Hindlimb muscle (tissue), 1 donor: ENCODE data around the gene TBCCD1. TPM values are rescaled to one million over a fixed set of nuclear protein-coding genes. Genes with fewer than 3 reads are reported as not detected.
"Not testable (repeated sequence)": the region's sequence is repeated elsewhere in the genome, so short reads cannot be mapped to it uniquely, and the experiment has no call there.

ENCODE experiments used
- DNase-seq: peaks from one replicate; pipeline ENCODE4 v3.0.0-alpha.2; 2013
- polyA plus RNA-seq: library from polyadenylated mRNA; unstranded; fragments of 120-200 nt; gene quantifications from one replicate; pipeline ENCODE4 v1.2.1, GENCODE V29; 2013; ENCODE audit not compliant: insufficient read length

TBCCD1 gene
- polyA plus RNA-seq, 1 donor: 11.5 TPM

- DNase-seq: no peak
Measured at GRCh38 chr3:186551387-186551786, 15.8 kb downstream of the TBCCD1 start.

- DNase-seq: no peak
Measured at GRCh38 chr3:186549497-186549896, 17.6 kb downstream of the TBCCD1 start.

GRCh38 chr3:186544281-186544680 is 22.9 kb downstream of the TBCCD1 start, which contains the start of gene CRYGS:
Gene CRYGS, minus strand, starts transcription at chr3:186544380. Its CDS starts 54 bp downstream, at chr3:186544326.
- DNase-seq: no peak

GRCh38 chr3:186540835-186541226 is 26.3 kb downstream of the TBCCD1 start:
- no peak for DNase-seq

- peak; percentile 67 for DNase-seq
Measured at GRCh38 chr3:186540221-186540834, 26.8 kb downstream of the TBCCD1 start.

- no peak for DNase-seq
Measured at GRCh38 chr3:186538779-186539178, 28.4 kb downstream of the TBCCD1 start.

GRCh38 chr3:186536883-186537844 is 30.0 kb downstream of the TBCCD1 start:
- DNase-seq: no peak

GRCh38 chr3:186534113-186534669 is 32.9 kb downstream of the TBCCD1 start:
- no peak for DNase-seq

GRCh38 chr3:186532598-186533072 is 34.5 kb downstream of the TBCCD1 start:
- DNase-seq: no peak

- not testable (repeated sequence) for DNase-seq
Measured at GRCh38 chr3:186531694-186532093, 35.4 kb downstream of the TBCCD1 start.

GRCh38 chr3:186530415-186530814 is 36.7 kb downstream of the TBCCD1 start:
- DNase-seq: no peak

- DNase-seq: no peak
Measured at GRCh38 chr3:186529201-186529999, 37.7 kb downstream of the TBCCD1 start.

GRCh38 chr3:186526256-186526606 is 40.9 kb downstream of the TBCCD1 start:
- DNase-seq: no peak

GRCh38 chr3:186525369-186526255 is 41.5 kb downstream of the TBCCD1 start:
- DNase-seq: no peak

GRCh38 chr3:186524616-186525015 is 42.5 kb downstream of the TBCCD1 start:
- DNase-seq: no peak

- DNase-seq: no peak
Measured at GRCh38 chr3:186523434-186523833, 43.7 kb downstream of the TBCCD1 start.

GRCh38 chr3:186523022-186523421 is 44.1 kb downstream of the TBCCD1 start:
- no peak for DNase-seq

GRCh38 chr3:186520957-186521842 is 45.9 kb downstream of the TBCCD1 start:
- no peak for DNase-seq

- no peak for DNase-seq
Measured at GRCh38 chr3:186520431-186520830, 46.7 kb downstream of the TBCCD1 start.

GRCh38 chr3:186519021-186519658 is 48.0 kb downstream of the TBCCD1 start:
- no peak for DNase-seq
